HL-60/S4 (cell line): ENCODE results near the gene ZNF710.

Experiments used
- in situ Hi-C: fragments of 300-500 bp; cut with MboI; formaldehyde crosslinking; loops from 2 replicates; pipeline ENCODE4 v1.14.3; 2022; ENCODE audit warnings: low sequenced_read_pairs

Gene ZNF710

DNA sequence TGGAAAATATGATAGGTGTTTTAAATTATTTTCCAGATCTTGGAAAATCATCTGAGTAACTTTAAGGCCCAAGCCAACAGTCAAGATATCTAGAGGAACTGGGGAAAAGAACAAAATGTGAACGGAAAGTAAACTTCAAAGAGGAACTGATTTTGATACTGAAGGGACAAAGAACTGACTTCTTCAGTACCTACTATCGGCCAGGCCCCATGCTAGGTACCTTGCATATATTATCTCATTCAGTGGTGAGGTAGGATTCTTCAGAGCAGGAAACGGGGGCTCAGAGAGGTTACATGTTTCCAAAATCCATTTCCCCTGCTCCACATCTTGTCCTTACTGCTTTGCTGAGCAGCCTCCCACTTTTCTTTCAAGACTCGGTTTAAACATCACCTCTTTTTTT lies 9.8 kb upstream of the ZNF710 start:
- in situ Hi-C loops = no loop called here

DNA sequence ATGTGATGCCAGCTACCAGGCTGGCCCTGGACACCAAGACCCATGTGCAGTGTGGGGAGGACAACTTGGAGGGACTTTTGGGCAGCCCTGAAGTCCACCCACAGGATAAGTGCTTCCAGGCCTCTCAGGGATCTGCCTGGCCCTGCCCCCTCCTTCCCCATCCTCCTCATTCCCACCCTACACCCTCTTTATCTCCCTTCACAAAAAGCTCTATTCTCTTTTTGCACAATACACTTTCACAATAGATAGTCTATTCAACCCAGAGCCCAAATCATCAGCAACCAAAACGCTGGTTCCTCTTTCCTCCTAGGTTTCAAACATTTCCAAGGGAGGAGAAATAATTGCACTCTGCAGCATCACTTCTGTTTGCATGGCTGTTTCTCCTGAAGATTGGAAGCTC lies 7.8 kb upstream of the ZNF710 start:
- in situ Hi-C loops = no loop called here

DNA sequence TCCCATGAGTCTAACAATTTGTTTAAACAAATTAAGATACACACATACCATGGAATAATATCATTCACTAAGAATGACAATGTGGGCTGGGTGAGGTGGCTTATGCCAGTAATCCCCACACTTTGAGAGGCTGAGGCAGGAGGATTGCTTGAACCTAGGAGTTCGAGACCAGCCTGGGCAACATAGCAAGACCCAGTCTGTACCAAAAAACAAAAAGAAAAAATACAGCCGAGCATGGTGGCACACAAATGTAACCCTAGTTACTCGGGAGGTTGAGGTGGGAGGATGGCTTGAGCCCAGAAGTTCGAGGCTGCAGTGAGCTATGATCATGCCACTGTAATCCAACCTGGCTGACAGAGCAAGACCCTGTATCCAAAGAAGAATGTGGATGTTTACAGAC lies 4.0 kb upstream of the ZNF710 start:
- in situ Hi-C loops = no loop called here

DNA sequence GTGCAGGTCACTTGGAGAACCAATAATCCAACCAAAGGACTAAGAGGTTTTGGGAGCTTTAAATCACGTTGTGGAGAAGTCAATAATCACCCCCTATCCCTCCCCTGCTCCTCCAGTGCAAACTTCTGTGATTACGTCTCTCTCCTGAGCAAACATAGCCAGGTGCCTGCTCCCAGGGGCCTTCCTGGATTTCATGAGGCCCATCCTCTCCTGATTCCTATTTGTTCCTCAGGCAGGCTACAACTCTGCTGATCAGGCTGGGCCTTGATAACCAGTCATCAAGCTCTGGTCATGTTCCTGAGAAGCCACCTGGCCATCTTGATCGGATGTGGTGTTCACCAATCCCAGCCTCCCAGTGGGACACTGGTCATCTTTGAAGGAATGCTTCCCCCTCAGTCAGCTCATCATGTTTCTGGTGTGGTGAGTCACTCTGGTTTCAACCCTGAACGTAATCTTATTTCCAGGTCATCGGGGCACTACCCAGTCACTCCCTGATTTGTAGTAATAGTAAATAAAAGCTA lies 2.9 kb upstream of the ZNF710 start:
- in situ Hi-C loops = no loop called here

DNA sequence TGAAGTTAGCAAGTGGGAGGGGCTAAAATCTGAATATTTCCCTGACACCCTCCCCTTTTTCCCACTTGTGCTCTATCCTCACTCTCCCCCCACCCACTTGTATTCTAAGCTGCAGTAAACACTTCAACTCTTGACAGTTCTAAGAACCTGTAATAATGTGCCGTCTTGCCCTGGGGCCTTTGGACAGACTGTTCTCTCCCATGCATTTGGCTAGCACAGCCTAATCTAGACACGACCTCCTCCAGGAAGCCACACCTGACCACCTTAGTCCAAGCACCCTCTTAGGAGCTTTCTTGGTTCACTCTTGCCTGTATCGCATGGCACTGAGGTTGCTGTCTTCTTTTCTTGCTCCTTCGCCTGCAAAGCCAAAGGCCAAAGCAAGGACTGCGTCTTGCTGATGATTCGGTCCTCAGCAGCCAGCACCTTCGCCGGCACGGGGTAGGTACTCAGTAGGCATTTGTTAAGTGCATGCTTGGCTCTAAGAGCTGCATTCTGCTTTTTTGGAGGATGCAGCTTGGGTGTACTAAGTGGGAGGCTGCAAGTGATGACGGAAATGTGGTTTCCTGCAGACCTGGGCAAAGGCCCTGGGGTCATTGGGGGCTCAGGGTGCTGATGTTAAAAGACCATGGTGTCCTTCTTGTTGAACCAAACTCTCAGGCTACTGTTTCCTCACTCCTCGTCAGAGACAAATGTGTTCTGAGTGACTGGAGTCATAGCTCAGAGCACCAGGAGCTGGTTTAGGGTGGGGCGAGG lies 2.0 kb upstream of the ZNF710 start:
- in situ Hi-C loops = no loop called here

DNA sequence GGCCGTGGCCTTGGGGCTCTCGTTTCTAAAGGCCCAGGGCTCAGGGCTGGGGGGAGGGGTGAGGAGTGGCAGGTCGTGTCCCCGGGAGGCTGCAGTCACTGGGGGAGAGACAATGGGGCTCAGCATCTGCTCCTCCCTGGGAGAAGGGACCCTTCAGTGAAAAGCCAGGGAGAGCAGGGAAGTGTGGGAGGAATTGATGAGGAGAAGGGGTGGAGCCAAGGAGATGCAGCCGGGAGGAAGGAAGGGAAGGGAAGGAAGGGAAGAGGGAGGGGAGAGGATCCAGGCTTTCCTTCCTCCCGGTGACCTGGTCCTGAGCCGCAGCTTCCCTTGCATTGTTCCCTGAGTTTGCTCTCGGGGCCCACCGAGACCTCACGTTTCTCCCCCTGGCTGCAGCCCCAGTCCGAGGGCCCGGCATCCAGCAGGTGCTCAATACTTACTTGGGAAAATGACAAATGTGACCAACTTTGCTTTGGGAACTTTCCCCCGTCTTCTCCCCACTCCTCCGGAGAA lies 1.4 kb upstream of the ZNF710 start:
- in situ Hi-C loops = no loop called here

DNA sequence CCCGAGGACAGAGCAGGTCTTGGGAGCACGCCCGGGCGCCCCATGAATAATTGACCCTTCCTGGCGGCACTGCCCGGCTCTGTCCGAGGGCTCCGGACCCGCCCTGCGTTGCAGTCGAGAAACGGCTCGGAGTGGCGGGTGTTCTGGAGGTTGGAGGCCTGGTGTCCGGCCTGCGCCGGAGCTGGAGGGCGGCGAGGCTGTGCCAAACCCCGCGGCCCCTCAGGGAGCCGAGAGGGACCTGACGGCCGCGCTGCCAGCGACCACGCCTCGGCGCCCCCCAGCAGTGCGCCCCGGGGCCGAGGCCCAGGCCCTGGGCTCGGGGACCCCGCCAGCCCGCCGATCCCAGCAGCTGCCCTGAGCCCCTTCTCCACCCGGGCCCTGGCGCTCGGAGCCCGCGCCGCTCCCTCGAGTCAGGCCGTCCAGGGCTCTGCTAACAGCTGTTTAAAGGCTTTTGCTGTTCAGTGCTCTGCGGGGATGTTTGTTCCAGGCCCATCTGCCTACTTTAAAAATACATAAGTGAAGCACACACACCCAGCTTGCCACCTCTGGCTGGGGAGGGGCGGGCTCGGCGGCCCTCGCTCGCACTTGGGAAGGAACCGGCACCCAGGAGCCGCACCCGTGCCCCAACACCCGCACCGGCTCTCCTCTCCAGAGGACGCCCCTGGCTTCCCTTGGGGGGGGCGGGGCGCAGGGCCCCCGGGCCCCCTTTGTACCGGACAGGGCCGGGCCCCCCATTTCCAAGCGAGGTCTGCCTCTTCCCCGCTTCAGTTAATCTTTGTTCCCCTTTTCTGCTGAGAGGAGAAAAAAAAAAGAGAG lies 730 bp upstream of the ZNF710 start:
- in situ Hi-C loops = no loop called here

DNA sequence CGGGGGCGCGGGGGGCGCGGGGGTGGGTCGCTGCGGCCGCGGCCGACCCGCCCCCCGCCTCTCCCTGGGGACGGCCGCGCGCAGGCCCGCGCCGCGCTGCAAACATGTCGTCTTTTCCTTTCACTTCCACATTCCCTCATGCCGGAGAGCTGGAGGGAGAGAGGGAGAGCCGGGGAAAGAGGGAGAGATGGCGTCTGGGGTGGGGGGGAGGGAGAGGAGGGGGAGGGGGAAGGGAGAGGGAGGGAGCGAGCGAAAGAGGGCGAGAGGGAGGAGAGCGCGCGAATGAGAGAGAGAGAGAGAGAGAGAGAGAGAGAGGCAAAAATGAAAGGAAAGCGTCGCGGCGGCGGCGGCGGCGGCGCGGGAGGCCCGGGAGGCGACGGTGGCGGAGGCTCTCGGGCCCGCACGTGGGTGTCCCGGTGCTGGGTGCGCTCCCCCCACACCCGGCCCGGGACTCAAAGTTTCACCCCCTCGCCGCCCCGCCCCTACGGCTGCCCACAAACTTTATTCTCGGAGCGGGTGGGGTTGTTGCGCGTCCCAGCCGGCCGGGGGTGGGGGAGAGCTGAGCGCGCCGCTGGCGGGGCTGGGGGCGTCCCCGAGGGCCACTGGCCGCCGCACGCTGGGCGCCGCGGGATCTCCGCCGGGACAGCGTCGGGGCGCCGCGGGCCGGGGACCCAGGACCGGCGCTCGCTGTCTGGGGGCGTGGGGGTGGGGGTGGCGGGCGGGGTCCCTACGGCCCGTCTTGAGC lies 731 bp downstream of the ZNF710 start:
- in situ Hi-C loops = no loop called here

DNA sequence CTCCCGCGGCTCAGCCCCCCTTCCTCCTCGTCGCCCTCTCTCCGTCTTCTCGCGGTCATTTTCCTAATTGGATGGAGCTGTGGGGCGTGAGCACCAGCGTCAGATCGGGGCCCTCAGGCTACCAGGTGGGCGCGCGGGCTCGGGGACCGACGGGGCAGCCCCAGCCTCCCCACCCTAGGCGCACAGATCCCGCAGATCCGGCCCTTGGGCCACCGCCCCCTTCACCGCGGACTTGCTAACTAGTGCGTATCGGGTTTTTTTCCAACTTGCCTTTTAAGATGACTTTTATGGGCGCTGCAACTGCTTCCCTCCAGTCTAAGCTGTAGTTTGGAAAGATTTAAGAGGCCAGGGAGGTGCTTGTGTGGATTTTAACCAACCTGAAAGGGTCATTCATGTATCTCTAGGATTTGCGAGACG lies 1.3 kb downstream of the ZNF710 start:
- in situ Hi-C loops = no loop called here

DNA sequence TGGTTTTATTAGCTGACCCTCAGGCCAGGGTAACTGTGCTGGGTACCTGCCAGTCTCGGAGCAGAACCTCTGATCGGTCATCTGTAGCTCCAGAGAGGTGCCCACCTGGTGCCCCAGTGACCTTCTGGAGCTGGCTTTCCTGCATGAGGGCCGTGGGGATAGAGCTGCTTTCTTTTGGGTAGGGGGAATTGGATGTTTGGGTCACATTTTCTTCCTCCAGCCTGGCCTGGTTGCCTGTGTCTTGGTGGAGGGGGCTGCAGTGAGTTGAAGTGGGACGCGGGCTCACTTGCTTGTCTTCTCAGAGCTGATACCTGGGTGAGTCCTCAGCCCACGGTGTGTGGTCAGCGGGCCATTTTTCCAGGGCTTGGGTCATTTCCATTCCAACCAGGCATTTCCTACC lies 2.6 kb downstream of the ZNF710 start:
- in situ Hi-C loops = no loop called here

DNA sequence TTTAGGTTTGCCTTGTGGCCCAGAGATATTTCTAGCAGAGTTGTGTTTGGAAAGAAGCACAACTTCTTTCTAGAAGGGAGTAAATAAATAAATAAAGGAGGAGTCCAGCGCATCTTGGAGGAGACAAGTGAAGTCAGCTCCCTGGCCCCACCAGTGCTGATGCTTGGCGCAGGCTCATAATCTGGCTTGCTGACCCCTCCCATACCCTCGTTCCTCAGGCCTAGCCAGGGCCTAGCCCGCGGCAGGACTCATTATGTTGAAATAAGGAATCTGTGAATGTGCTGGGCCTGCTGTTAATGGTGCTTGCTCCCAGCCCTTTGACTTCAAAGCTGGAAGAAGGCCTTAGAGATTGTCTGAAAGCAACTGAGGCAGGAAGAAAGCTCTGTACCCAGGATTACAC lies 3.1 kb downstream of the ZNF710 start:
- in situ Hi-C loops = no loop called here

DNA sequence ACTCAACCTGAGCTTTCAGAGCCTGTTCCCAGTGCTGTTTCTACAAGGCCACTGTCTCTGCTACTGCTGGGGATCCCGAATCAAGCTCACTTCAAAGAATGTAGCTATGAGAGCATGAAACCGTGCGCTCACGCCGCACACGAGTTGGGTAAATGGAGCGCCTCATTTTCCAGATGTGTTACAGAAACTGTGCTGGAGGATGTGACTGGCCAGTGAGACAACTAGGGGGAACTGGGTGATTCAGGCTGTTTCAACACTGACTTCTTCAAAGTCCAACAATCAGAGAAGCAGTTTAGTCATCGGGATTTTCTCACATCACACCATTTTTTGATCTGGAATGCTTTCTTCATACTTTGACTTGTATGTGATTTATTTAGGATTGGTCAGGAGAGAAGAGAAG lies 3.5 kb downstream of the ZNF710 start:
- in situ Hi-C loops = no loop called here

DNA sequence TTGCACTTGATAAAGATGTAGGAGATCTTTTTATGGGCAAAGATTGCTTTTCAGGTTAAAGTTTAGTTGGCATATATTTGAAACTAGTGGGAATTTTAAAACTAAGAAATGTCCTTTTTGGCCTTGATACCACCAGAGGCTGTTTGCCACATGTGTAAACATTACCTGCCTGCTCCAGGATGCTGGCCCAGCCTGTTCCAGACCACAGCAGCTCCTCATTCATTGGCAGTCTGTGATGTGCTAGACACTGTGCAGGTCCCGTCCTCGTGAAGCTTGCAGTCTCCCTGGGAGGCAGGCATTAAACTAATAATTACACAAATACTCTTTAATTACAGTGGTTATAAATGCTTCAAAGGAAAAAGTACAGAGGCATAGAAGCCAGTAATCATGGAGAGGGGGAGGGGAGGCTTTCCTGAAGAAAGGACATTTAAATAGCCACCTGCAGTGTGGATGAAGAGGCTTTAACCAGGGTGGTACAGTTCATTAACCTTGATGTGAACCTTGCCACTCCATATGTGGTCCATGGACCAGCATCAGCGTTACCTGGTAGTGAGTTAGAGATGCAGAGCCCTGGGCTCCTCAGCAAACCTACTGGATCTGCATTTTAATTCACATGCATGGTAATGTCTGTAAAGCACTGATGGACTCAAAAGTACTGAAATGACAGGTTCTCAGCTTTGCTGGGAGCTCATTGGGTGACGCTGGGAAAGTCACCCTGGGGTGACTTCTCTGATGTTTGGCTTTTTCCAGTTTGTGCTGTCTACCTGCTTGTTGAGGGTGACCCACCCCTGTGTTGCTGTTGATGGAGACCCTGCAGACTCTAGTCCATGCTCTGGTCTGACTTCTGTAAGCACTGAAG lies 5.3 kb downstream of the ZNF710 start:
- in situ Hi-C loops = no loop called here

DNA sequence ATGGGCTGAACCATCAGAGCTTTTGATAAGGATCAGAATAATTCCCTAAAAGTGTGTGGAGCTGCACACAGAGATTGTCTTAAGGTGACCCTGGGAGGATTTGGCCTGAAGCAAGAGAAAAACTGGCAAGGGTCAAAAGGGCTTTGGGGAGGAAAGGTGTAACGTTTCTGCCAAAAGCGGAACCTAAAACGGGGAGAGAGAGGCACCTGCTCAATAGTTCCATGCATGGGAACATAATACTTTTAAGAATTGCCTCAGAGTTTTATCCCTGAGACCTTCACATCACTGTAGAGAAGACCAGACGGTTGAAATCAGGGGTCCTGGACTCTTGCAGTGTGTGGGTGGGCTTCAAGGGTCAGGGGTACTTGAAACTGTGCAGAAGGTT lies 5.9 kb downstream of the ZNF710 start:
- in situ Hi-C loops = no loop called here

DNA sequence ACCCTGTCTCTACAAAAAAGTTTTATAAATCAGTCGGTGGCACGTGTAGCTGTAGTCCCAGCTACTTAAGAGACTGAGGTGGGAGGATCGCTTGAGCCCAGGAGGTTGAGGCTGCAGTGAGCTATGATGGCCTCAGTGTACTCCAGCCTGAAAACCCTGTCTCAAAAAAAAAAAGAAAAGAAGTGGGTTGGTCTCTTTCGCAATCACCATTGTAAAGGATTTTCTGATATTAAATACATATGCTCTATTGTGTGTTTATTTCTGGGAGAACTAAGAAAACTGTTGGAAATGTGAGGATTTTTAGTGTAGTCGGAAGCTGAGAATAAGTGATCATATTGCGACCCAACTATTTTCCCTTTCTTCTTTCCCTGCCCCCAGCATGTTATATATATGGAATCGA lies 7.5 kb downstream of the ZNF710 start:
- in situ Hi-C loops = no loop called here

DNA sequence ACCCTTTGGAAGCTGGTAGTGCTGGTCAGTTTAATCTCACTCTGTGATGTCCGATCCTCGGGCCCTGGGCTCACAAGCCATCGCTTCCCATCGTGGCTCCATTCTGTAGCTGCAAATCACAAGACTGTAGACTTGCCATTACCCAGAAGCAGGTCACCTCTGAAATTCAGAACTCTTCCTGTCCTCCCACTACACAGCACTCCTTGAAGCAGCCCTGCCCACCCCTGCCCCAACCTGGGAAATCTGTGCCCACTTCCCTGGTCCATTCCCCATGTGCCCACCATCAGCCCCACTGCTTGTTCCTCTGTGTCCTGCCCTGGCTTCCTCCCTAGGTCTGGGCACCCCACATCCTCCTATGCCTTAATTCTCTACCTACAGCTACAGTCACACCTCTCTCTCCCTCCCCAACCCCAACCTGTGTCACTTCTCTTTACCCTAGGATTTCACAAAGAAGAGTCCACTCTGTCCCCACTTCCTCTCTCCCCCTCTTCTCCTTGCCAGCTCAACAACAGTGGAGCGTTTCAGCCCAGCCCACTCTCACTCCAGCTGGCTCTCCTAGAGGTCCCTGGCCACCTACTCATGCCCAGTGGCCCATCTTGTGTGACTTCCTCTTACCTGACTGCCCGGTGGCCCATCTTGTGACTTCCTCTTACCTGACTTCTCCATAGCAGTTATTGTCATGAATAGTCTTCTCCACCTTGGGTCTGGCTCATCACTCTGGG lies 8.3 kb downstream of the ZNF710 start:
- in situ Hi-C loops = no loop called here

DNA sequence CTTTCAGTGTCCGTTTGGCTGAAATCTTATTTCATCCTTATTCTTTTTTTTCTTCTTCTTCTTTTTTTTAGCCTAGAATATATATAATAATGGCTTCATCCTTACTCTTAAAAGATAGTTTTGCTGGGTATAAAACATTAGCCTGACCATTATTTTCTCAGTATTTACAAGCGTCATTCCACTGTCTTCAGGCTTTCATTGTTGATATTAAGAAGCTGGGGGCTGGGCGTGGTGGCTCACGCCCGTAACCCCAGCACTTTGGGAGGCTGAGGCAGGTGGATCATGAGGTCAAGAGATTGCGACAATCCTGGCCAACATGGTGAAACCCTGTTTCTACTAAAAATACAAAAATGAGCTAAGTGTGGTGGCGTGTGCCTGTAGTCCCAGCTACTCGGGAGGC lies 10.6 kb downstream of the ZNF710 start:
- in situ Hi-C loops = no loop called here

DNA sequence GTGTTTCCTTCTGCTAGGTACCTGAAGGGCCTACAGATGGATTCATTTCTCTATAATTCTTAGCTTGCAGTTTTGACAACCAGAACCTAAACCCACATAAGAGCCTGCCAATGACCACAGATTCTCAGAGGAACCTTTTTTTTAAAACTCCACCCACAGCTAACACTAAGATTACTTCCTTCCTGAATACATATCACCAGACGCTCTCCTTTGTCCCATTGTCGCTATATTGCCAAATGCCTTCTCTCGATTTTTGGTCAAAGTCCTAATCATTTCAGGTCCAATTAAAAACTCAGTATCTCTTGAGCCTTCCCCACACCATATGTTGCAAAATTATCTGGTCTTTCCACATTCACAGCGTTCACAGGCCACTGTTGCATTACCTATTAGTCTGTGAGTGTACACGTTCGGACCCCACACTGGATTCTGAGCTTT lies 12.4 kb downstream of the ZNF710 start:
- in situ Hi-C loops = no loop called here

DNA sequence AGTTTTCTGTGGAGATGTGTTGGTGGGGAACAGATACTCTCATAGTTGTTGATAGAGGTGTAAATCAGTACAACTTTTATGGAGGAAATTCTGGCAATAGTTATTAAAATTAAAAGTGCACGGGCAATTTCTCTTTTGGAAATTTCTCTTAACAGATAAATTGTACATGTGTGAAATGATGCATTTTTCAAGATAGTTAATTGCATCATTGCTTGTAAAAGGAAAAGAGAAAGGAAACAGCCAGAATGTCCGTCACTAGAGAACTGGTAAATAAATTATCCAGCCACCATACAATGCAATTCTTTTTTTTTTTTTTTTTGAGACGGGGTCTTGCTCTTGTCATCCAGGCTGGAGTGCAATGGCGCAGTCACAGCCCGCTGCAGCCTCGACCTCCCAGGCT lies 14.2 kb downstream of the ZNF710 start:
- in situ Hi-C loops = no loop called here

DNA sequence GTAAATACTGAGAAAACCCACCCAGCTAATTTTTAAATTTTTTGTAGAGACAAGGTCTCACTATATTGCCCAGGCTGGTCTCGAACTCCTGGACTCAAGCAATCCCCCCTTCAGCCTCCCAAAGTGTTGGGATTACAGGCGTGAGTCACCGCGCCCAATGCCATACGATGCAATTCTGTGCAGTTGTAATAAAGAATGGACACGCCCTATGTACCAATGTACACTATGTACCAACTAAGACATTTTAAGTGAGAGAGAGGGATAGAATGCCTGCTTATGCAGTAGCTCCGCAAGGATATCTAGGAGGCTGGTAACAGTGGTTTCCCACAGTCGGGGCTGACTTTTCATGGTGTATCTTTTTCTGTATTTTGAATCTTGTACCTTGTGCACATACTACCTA lies 14.6 kb downstream of the ZNF710 start:
- in situ Hi-C loops = no loop called here
